PC-9 (cell line): ENCODE results near the gene ASTN2.

Experiments used
- EZH2 ChIP-seq: fragments of 200-600 bp; sonication (generic); IDR thresholded peaks from 2 replicates; pipeline ENCODE4 v1.8.0; 2017; ENCODE audit warnings: antibody characterized with exemption, low read depth
- TF ChIP-seq, protein P1 (sequence below): fragments of 200-600 bp; sonication (generic); conservative IDR thresholded peaks from 2 replicates; pipeline ENCODE4 v1.6.1; 2017; ENCODE audit warnings: mixed run types, antibody characterized with exemption, mild to moderate bottlenecking, moderate library complexity

- no peak for TF ChIP-seq EZH2
- TF ChIP-seq, protein P1, sequence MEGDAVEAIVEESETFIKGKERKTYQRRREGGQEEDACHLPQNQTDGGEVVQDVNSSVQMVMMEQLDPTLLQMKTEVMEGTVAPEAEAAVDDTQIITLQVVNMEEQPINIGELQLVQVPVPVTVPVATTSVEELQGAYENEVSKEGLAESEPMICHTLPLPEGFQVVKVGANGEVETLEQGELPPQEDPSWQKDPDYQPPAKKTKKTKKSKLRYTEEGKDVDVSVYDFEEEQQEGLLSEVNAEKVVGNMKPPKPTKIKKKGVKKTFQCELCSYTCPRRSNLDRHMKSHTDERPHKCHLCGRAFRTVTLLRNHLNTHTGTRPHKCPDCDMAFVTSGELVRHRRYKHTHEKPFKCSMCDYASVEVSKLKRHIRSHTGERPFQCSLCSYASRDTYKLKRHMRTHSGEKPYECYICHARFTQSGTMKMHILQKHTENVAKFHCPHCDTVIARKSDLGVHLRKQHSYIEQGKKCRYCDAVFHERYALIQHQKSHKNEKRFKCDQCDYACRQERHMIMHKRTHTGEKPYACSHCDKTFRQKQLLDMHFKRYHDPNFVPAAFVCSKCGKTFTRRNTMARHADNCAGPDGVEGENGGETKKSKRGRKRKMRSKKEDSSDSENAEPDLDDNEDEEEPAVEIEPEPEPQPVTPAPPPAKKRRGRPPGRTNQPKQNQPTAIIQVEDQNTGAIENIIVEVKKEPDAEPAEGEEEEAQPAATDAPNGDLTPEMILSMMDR = no peak
These were observed 342.6 kb downstream of the ASTN2 start for GRCh38 chr9:117072216-117072615.
